MCF 10A (cell line): ENCODE measurements around the gene ELMO3. TPM values are rescaled to one million over a fixed set of nuclear protein-coding genes. Genes with fewer than 3 reads are reported as not detected.

ENCODE experiments used
- BruUV-seq: library from RNA; stranded (reverse); fragments of 400-500 nt; replicated peaks from 2 replicates; lab custom pipeline; 2021; lab: Mats Ljungman, UMichigan
- CTCF ChIA-PET: fragments of 300-600 bp; sonication (Branson Sonifier 250); formaldehyde crosslinking; extraction: SDS; loops from one replicate; lab custom pipeline; 2021; ENCODE audit warnings: antibody characterized with exemption, inconsistent platforms; lab: Yijun Ruan, JAX
- POLR2A ChIA-PET: fragments of 300-600, 350-650 bp; sonication (Branson Sonifier 250); formaldehyde crosslinking; extraction: SDS; loops from one replicate; lab custom pipeline; 2020; ENCODE audit warnings: antibody characterized with exemption, inconsistent platforms; lab: Yijun Ruan, JAX
- DNase-seq: peaks from one replicate; pipeline ENCODE4 v3.0.0-alpha.2; 2018; ENCODE audit not compliant: unreplicated experiment
- H3K27ac Mint-ChIP-seq: one replicate; pipeline ENCODE4 v1.8.0; 2022; ENCODE audit warnings: mild to moderate bottlenecking, low read depth, mixed read lengths; ENCODE audit not compliant: unreplicated experiment
- H3K27me3 Mint-ChIP-seq: one replicate; pipeline ENCODE4 v1.8.0; 2022; ENCODE audit warnings: mixed read lengths; ENCODE audit not compliant: insufficient read depth, unreplicated experiment
- H3K36me3 Mint-ChIP-seq: one replicate; pipeline ENCODE4 v1.8.0; 2022; ENCODE audit warnings: mild to moderate bottlenecking, moderate library complexity, mixed read lengths; ENCODE audit not compliant: insufficient read depth, unreplicated experiment
- H3K4me1 Mint-ChIP-seq: one replicate; pipeline ENCODE4 v1.8.0; 2022; ENCODE audit warnings: mixed read lengths; ENCODE audit not compliant: insufficient read depth, unreplicated experiment
- H3K4me3 Mint-ChIP-seq: one replicate; pipeline ENCODE4 v1.8.0; 2022; ENCODE audit warnings: mild to moderate bottlenecking, moderate library complexity, mixed read lengths; ENCODE audit not compliant: unreplicated experiment
- H3K9me3 Mint-ChIP-seq: one replicate; pipeline ENCODE4 v1.8.0; 2022; ENCODE audit warnings: mixed read lengths; ENCODE audit not compliant: unreplicated experiment
- intact Hi-C: fragments of 100-400 bp; cut with micrococcal nuclease; formaldehyde crosslinking; loops from 2 replicates; pipeline ENCODE4 v1.14.1; 2022
- total RNA-seq: library from RNA; stranded (reverse); gene quantifications from 2 replicates; pipeline ENCODE4 v1.2.3, GENCODE V29; 2022
- TF ChIP-seq, protein P1 (sequence below): fragments of 200-600 bp; IDR thresholded peaks from one replicate; pipeline ENCODE4 v1.8.0; 2022; ENCODE audit warnings: antibody characterized with exemption, mild to moderate bottlenecking; ENCODE audit not compliant: unreplicated experiment

Gene ELMO3
- total RNA-seq, 1 experiment from 2014 or later = 12.0 TPM

DNA sequence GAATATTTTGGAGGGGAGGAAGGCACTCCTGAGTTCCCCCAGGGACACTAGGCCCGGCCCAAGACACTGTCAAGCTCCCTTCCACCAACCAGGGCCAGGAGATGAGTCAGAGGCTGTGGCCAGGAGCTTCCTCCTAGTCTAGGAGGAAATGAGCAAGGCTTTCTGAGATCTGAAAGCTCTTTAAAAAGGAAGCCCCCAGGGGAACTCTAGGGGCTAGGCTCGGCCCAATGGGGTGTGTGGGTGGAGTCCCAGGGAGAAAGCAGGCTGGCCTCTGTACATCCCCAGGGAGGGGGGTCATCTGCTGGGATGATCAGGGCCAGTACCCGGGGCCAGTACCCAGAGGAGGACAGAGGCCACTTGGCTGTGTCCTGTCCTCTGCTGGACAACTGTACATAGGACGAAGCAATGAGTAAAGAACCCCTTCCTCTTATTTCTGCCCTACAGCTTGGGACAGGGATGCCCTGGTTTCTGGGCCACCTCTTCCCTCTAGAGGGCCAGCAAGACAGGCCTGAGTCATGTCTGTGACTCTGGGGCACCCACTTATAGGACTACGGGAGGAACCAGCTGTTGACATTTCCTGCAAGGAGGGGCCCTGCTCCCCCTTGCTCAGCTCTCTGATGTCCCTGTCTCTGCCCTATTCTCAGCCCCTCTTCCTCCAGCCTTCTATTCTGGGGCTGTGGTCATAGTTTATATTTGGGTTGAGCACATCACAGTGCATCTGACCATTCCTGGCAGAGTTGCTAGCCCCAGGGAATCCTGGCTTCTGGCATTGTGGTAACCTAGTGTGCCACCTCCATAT is 45.7 kb downstream of the ELMO3 start:
- peak; percentile 92 for DNase-seq
- peaks cover 47% of the 10 kb centered on the region for H3K4me1 Mint-ChIP-seq
- H3K27ac Mint-ChIP-seq = peak overlapping the region; percentile 75
- H3K9me3 Mint-ChIP-seq = no peaks in the 10 kb centered on the region
- peaks cover 7% of the 10 kb centered on the region for H3K36me3 Mint-ChIP-seq
- peak overlapping the region; percentile 81 for H3K4me3 Mint-ChIP-seq
- TF ChIP-seq, protein P1, sequence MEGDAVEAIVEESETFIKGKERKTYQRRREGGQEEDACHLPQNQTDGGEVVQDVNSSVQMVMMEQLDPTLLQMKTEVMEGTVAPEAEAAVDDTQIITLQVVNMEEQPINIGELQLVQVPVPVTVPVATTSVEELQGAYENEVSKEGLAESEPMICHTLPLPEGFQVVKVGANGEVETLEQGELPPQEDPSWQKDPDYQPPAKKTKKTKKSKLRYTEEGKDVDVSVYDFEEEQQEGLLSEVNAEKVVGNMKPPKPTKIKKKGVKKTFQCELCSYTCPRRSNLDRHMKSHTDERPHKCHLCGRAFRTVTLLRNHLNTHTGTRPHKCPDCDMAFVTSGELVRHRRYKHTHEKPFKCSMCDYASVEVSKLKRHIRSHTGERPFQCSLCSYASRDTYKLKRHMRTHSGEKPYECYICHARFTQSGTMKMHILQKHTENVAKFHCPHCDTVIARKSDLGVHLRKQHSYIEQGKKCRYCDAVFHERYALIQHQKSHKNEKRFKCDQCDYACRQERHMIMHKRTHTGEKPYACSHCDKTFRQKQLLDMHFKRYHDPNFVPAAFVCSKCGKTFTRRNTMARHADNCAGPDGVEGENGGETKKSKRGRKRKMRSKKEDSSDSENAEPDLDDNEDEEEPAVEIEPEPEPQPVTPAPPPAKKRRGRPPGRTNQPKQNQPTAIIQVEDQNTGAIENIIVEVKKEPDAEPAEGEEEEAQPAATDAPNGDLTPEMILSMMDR = no peak
- intact Hi-C loops = no loop called here
- POLR2A ChIA-PET = interaction anchor here (0.6 to 2.1 kb wide), 8 partner anchors 12 to 528 kb away, joined by 3 to 20 read pairs (median 3); partner anchors contain the start of gene TMEM208
- no TSS peak for BruUV-seq
- CTCF ChIA-PET = interaction anchor here (0.5 to 1.7 kb wide), 13 partner anchors 16 to 536 kb away, joined by 3 to 16 read pairs (median 3); partner anchors contain the start of genes ATP6V0D1, ELMO3 and TMEM208
- peaks cover 7% of the 10 kb centered on the region for H3K27me3 Mint-ChIP-seq

DNA sequence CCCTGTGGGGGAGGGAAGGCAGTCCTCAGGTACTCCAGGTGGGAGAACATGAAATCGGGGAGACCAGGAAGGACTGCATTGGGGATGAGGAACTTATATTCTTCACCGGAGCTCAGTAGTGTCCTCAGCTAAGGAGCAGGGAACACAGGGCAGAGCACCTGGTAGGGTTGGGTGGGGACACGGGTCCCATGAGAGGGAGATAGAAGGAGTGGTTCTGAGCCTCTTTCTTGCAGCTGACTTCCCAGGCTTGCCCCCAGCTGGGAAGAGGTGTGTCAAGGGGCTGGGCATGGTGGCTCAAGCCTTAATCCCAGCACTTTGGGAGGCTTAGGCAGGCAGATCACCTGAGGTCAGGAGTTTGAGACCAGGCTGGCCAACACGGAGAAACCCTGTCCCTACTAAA is 46.3 kb downstream of the ELMO3 start:
- intact Hi-C loops = no loop called here
- TF ChIP-seq, protein P1 = no peak
- CTCF ChIA-PET = interaction anchor here (0.6 to 1.3 kb wide), 10 partner anchors 15 to 350 kb away, joined by 3 to 5 read pairs (median 4); partner anchors contain the start of gene ELMO3
- POLR2A ChIA-PET = interaction anchor here (1.7 to 2.8 kb wide), 6 partner anchors 10 to 52 kb away, joined by 3 to 28 read pairs (median 16); partner anchors contain the start of genes E2F4, ELMO3 and TMEM208
- TSS peak; percentile 42 for BruUV-seq
- no peak for DNase-seq
- Mint-ChIP-seq H3K36me3 (peaks cover 7% of the 10 kb centered on the region), H3K27me3 (peaks cover 13% of the 10 kb centered on the region), H3K9me3 (no peaks in the 10 kb centered on the region), H3K27ac (peak overlapping the region; percentile 75), H3K4me1 (peaks cover 48% of the 10 kb centered on the region), H3K4me3 (peak overlapping the region; percentile 81)

- DNase-seq = peak; percentile 71
- Mint-ChIP-seq H3K27me3 (peaks cover 18% of the 10 kb centered on the region), H3K9me3 (no peaks in the 10 kb centered on the region), H3K4me1 (peaks cover 48% of the 10 kb centered on the region), H3K27ac (peak overlapping the region; percentile 75), H3K4me3 (peak overlapping the region; percentile 81), H3K36me3 (peaks cover 7% of the 10 kb centered on the region)
- TF ChIP-seq, protein P1 = no peak
- intact Hi-C loops = loop anchor here (2.0 kb wide), 2 partner anchors 19 to 47 kb away; partner anchors contain the start of genes ELMO3 and TMEM208
- BruUV-seq = no TSS peak
- ChIA-PET CTCF (interaction anchor here (0.6 to 1.5 kb wide), 12 partner anchors 8 to 350 kb away, joined by 3 to 9 read pairs (median 4); partner anchors contain the start of genes ELMO3 and TMEM208), POLR2A (interaction anchor here (0.6 to 3.7 kb wide), 17 partner anchors 10 to 349 kb away, joined by 3 to 45 read pairs (median 5); partner anchors contain the start of genes E2F4, ELMO3, EXOC3L1 and MATCAP1)
Observed at GRCh38 chr16:67245674-67246080, 46.7 kb downstream of the ELMO3 start.
